SK-N-MC (cell line): ENCODE measurements around the gene LATS2.

Experiments used
- EZH2 ChIP-seq: fragments of 200-600 bp; sonication (generic); IDR thresholded peaks from one replicate; pipeline ENCODE4 v1.6.1; 2017; ENCODE audit warnings: antibody characterized with exemption
- FOXP2 ChIP-seq: optimal IDR thresholded peaks from 2 replicates; pipeline ENCODE3; 2011; ENCODE audit warnings: mild to moderate bottlenecking, moderate library complexity; ENCODE audit not compliant: insufficient read depth; ENCODE audit errors: extremely low read length, control extremely low read depth
- POLR2AphosphoS5 ChIP-seq: IDR thresholded peaks from 2 replicates; pipeline ENCODE4 v1.6.1; 2012; ENCODE audit warnings: mild to moderate bottlenecking, low read depth, low read length, borderline replicate concordance

DNA sequence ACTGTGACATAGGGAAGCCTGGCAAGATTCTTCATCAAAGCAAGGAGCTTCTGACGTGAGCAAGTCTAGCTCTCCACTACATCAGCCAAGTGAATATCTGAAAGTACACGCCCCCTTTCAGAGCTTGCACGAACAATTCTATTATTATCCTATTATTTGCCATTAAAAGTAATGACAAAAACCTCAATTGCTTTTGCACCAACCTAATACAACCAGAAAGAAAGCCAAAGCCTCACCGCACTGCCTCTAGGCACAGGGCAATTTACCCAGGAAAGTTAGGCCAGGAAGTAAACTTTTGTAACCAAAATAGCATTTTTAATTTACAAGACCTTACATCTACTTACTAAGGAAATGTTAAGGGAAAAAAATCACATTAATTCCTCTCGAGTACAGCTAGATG lies 41.2 kb downstream of the LATS2 start:
- TF ChIP-seq POLR2AphosphoS5 (no peak), EZH2 (no peak), FOXP2 (no peak)
